Stomach (tissue), 4 donors: ENCODE data around the gene FBXL17.

ENCODE experiments used
- CTCF ChIP-seq, 7 experiments: fragments of 450-650 bp in 4 of 7; fragments of 200-600 bp in 3 of 7; sonication (generic) in 3 of 7; IDR thresholded peaks; one replicate each; pipeline ENCODE4 v1.5.1; 2016 to 2019; ENCODE audit warnings: antibody characterized with exemption in 7 of 7, control low read depth in 2 of 7, mild to moderate bottlenecking in 1 of 7
- POLR2A ChIP-seq, 4 donors: fragments of 450-650 bp; IDR thresholded peaks; one replicate each; pipeline ENCODE4 v1.6.1; 2016; ENCODE audit warnings: antibody characterized with exemption in 4 of 4, control low read depth in 2 of 4, mild to moderate bottlenecking in 1 of 4, moderate library complexity in 1 of 4
- POLR2AphosphoS5 ChIP-seq, 3 donors: sonication (generic); formaldehyde crosslinking; IDR thresholded peaks; one replicate each; pipeline ENCODE4 v1.6.1; 2016; ENCODE audit warnings: antibody characterized with exemption in 3 of 3

GRCh38 chr5:108417166-108417670 lies 35.3 kb upstream of the FBXL17 start:
- TF ChIP-seq CTCF (IDR thresholded peaks at IDR 0.05) (no peak), POLR2A (IDR thresholded peaks at IDR 0.05) (no peak), POLR2AphosphoS5 (IDR thresholded peaks at IDR 0.05) (no peak)
